ENCODE results near the gene CHRD.

DNA sequence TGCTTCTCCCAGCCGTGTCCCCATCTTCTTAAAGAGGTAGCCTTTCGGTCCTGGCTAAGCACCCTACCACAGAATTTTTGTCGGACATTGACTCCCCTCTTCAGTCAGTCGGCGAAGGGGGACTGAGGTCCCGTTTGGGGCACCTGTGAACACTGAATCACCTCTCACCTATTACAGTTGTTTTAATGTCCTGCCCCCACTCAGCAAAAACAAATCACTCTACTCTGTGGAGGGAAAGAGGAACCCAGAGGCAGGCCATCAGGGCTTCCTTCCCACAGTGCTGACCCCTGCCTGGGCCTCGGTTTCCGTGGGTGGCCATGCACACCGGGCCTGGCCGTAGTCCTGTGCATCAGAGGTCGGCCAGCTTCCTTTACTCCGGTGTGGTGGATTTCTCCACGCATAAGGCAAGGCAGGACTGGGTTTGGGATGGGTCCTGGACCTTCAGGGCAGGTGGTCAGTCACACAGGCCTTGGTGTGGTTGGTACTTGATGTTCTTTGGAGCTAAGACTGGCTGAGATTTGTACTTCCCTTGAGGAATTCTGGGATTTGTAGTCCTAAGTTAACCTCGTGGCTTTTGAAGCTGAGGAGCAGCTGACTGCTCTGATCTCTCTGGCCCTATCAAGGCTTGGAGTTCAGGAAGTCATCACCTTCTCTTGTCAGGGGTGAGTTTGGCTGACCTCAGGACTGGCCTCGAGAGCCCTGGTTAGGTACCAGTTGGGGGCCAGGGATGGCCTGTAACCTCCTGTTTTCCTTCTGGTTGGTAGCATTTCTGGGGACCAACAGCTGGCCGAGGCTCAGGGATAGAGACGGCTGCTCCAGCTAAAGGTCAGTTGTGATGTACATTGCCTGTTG lies 43.1 kb upstream of the CHRD start:
- TF ChIP-seq, protein P1, sequence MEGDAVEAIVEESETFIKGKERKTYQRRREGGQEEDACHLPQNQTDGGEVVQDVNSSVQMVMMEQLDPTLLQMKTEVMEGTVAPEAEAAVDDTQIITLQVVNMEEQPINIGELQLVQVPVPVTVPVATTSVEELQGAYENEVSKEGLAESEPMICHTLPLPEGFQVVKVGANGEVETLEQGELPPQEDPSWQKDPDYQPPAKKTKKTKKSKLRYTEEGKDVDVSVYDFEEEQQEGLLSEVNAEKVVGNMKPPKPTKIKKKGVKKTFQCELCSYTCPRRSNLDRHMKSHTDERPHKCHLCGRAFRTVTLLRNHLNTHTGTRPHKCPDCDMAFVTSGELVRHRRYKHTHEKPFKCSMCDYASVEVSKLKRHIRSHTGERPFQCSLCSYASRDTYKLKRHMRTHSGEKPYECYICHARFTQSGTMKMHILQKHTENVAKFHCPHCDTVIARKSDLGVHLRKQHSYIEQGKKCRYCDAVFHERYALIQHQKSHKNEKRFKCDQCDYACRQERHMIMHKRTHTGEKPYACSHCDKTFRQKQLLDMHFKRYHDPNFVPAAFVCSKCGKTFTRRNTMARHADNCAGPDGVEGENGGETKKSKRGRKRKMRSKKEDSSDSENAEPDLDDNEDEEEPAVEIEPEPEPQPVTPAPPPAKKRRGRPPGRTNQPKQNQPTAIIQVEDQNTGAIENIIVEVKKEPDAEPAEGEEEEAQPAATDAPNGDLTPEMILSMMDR (IDR thresholded peaks at IDR 0.05) = no peak
- TF ChIP-seq ZFX (IDR thresholded peaks at IDR 0.05; ENCODE audit: borderline replicate concordance) = no peak
